ENCODE results near the gene KLHL29. TPM values are rescaled to one million over a fixed set of nuclear protein-coding genes. Genes with fewer than 3 reads are reported as not detected.
A peak's percentile ranks its signal among the peaks of the same experiment; 100 is the strongest.
"Not testable (repeated sequence)": the region's sequence is repeated elsewhere in the genome, so short reads cannot be mapped to it uniquely, and the experiment has no call there.

KLHL29 gene
- total RNA-seq, 1 donor from 2014 or later = 12.9 TPM

- Histone ChIP-seq H3K4me1 (no peaks in the 10 kb centered on the region), H3K9me3 (peaks cover 11% of the 10 kb centered on the region), H3K36me3 (no peaks in the 10 kb centered on the region), H3K27me3 (ENCODE audit: low read depth) (no peaks in the 10 kb centered on the region), H3K27ac (no peak overlapping the region), H3K4me3 (no peak overlapping the region)
- DNase-seq (no peak), ATAC-seq (peak in 1 of 2 donors; percentile 52)
- intact Hi-C loops (cut with DNase I) = no loop called here
- TF ChIP-seq CTCF (IDR thresholded peaks at IDR 0.05) = no peak
These were observed 335.9 kb downstream of the KLHL29 start for GRCh38 chr2:23720705-23721453.

- Histone ChIP-seq H3K27ac (no peak overlapping the region), H3K27me3 (ENCODE audit: low read depth) (no peaks in the 10 kb centered on the region), H3K4me3 (no peak overlapping the region), H3K4me1 (no peaks in the 10 kb centered on the region), H3K9me3 (peaks cover 11% of the 10 kb centered on the region), H3K36me3 (peaks cover 3% of the 10 kb centered on the region)
- TF ChIP-seq CTCF (IDR thresholded peaks at IDR 0.05) = no peak
- DNase-seq (no peak), ATAC-seq (peak in 1 of 2 donors; percentile 34)
- intact Hi-C loops (cut with DNase I) = no loop called here
These were observed 336.5 kb downstream of the KLHL29 start for GRCh38 chr2:23721454-23721826.

GRCh38 chr2:23722255-23722654, 337.3 kb downstream of the KLHL29 start:
- Histone ChIP-seq H3K36me3 (peaks cover 3% of the 10 kb centered on the region), H3K27ac (no peak overlapping the region), H3K4me3 (no peak overlapping the region), H3K9me3 (peaks cover 11% of the 10 kb centered on the region), H3K27me3 (ENCODE audit: low read depth) (no peaks in the 10 kb centered on the region), H3K4me1 (no peaks in the 10 kb centered on the region)
- DNase-seq (no peak), ATAC-seq (no peak)
- no peak for TF ChIP-seq CTCF (IDR thresholded peaks at IDR 0.05)
- intact Hi-C loops (cut with DNase I) = no loop called here

GRCh38 chr2:23723029-23723428, 338.1 kb downstream of the KLHL29 start:
- ATAC-seq; H3K27ac ChIP-seq; H3K4me1 ChIP-seq; H3K36me3 ChIP-seq; H3K4me3 ChIP-seq; intact Hi-C loops (cut with DNase I); DNase-seq; H3K27me3 ChIP-seq (ENCODE audit: low read depth): not testable (repeated sequence)
- H3K9me3 ChIP-seq = peaks cover 11% of the 10 kb centered on the region

- no peaks in the 10 kb centered on the region for H3K4me1 ChIP-seq
- intact Hi-C loops (cut with DNase I) = no loop called here
- no peaks in the 10 kb centered on the region for H3K9me3 ChIP-seq
- no peak for ATAC-seq
- TF ChIP-seq CTCF (IDR thresholded peaks at IDR 0.05) = no peak
- no peaks in the 10 kb centered on the region for H3K36me3 ChIP-seq
- DNase-seq = no peak
- H3K27me3 ChIP-seq (ENCODE audit: low read depth) = no peaks in the 10 kb centered on the region
- no peak overlapping the region for H3K27ac ChIP-seq
- H3K4me3 ChIP-seq = no peak overlapping the region
These were observed 349.4 kb downstream of the KLHL29 start for GRCh38 chr2:23734416-23734815.

GRCh38 chr2:23736783-23737182, 351.8 kb downstream of the KLHL29 start:
- H3K4me1 ChIP-seq; H3K27ac ChIP-seq; H3K9me3 ChIP-seq; ATAC-seq; H3K27me3 ChIP-seq (ENCODE audit: low read depth); H3K4me3 ChIP-seq; H3K36me3 ChIP-seq; intact Hi-C loops (cut with DNase I); DNase-seq: not testable (repeated sequence)
